22Rv1 (cell line): ENCODE results near the gene CT45A3.
A peak's percentile ranks its signal among the peaks of the same experiment; 100 is the strongest.
"Not testable (repeated sequence)": the region's sequence is repeated elsewhere in the genome, so short reads cannot be mapped to it uniquely, and the experiment has no call there.

Experiments used
- H3K27ac ChIP-seq: fragments of 450-650 bp; 2 replicates; pipeline ENCODE4 v1.5.1; 2017
- CTCF ChIP-seq: fragments of 450-650 bp; IDR thresholded peaks from 2 replicates; pipeline ENCODE4 v1.5.1; 2017; ENCODE audit warnings: mild to moderate bottlenecking
- ZFX ChIP-seq: fragments of 450-650 bp; IDR thresholded peaks from 2 replicates; pipeline ENCODE4 v1.6.1; 2017; ENCODE audit warnings: antibody characterized with exemption, borderline replicate concordance

CT45A3 gene

GRCh38 chrX:135768091-135768490, at the start of gene CT45A3:
Gene CT45A3 (minus strand): TSS chrX:135768191. CDS start chrX:135764444, 3,747 bp downstream.
- not testable (repeated sequence) for H3K27ac ChIP-seq

GRCh38 chrX:135802687-135803086, 34.7 kb upstream of the CT45A3 start, which contains the start of gene CT45A6:
Gene CT45A6 (minus strand): TSS chrX:135802787. CDS start chrX:135798993, 3,794 bp downstream.
- H3K27ac ChIP-seq: not testable (repeated sequence)

- H3K27ac ChIP-seq: not testable (repeated sequence)
Measured at GRCh38 chrX:135785403-135785802, 17.4 kb upstream of the CT45A3 start, which contains the start of gene CT45A5. Gene CT45A5 (minus strand): TSS chrX:135785503. CDS start chrX:135781729, 3,774 bp downstream.

GRCh38 chrX:135744739-135745138, 23.3 kb downstream of the CT45A3 start:
- H3K27ac ChIP-seq: not testable (repeated sequence)

GRCh38 chrX:135741192-135741715, 26.7 kb downstream of the CT45A3 start:
- no peak overlapping the region for H3K27ac ChIP-seq
- no peak for TF ChIP-seq ZFX
- TF ChIP-seq CTCF: no peak

- no peak overlapping the region for H3K27ac ChIP-seq
- TF ChIP-seq CTCF (peak; percentile 71), ZFX (no peak)
Measured at GRCh38 chrX:135740681-135741149, 27.3 kb downstream of the CT45A3 start.

GRCh38 chrX:135737366-135738071, 30.5 kb downstream of the CT45A3 start:
- H3K27ac ChIP-seq: no peak overlapping the region
- TF ChIP-seq ZFX (no peak), CTCF (no peak)

- not testable (repeated sequence) for H3K27ac ChIP-seq
Measured at GRCh38 chrX:135734666-135735065, 33.3 kb downstream of the CT45A3 start.

GRCh38 chrX:135713795-135714194, 54.2 kb downstream of the CT45A3 start:
- TF ChIP-seq CTCF (no peak), ZFX (no peak)
- no peak overlapping the region for H3K27ac ChIP-seq

- not testable (repeated sequence) for H3K27ac ChIP-seq
- peak; percentile 34 for TF ChIP-seq CTCF
Measured at GRCh38 chrX:135713183-135713689, 54.8 kb downstream of the CT45A3 start, which contains the start of gene CT45A1. Gene CT45A1 (plus strand): TSS chrX:135713639. CDS start chrX:135718941, 5,302 bp downstream.
